ENCODE measurements around the gene SBK1. TPM values are rescaled to one million over a fixed set of nuclear protein-coding genes. Genes with fewer than 3 reads are reported as not detected.

SBK1 gene
- total RNA-seq, 1 donor from 2014 or later = 7.0 TPM

DNA sequence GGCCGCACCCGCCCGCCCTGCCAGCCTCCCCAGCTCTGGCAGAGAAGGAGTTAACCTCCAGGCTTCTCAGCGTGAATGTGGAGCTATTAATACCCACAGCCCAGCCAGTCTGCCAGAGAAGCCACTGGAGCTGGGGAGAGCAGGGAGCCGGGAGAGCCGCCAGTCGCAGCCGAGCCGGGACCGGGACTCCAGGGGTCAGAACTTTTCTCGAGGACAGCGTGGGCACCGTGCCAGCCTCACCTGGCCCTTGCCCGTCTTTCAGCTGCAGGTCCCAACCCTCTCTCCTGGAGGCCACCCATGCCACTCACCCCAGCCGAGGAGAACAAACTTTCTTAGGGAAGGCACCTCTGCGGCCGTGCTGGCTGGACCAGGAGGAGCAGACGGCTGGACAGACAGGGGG is 33.8 kb upstream of the SBK1 start:
- Histone ChIP-seq H3K4me2 (ENCODE audit: low read length) (peak overlapping the region; percentile 72), H3K9me3 (ENCODE audit: insufficient read depth, low read depth, low read length) (no peaks in the 10 kb centered on the region), H3K36me3 (ENCODE audit: insufficient read depth, low read length) (no peaks in the 10 kb centered on the region), H3K27ac (ENCODE audit: low read depth, low read length) (no peak overlapping the region), H2AFZ (ENCODE audit: low read depth, low read length) (peak overlapping the region; percentile 18), H4K20me1 (ENCODE audit: insufficient read depth, low read length) (no peaks in the 10 kb centered on the region), H3K27me3 (ENCODE audit: insufficient read depth, low read length) (peaks cover 33% of the 10 kb centered on the region), H3K4me1 (ENCODE audit: insufficient read depth, low read length) (peaks cover 5% of the 10 kb centered on the region), H3K9ac (ENCODE audit: low read length) (no peak overlapping the region), H3K79me2 (ENCODE audit: insufficient read depth, low read length) (no peaks in the 10 kb centered on the region), H3K4me3 (ENCODE audit: insufficient read depth, low read depth, low read length) (no peak overlapping the region)
- Mint-ChIP-seq H3K36me3 (ENCODE audit: low read depth, unreplicated experiment) (no peaks in the 10 kb centered on the region), H3K27ac (ENCODE audit: unreplicated experiment) (no peak overlapping the region), H3K27me3 (ENCODE audit: low read depth, unreplicated experiment) (peaks cover 29% of the 10 kb centered on the region), H3K4me1 (ENCODE audit: low read depth, unreplicated experiment) (peaks cover 10% of the 10 kb centered on the region), H3K9me3 (ENCODE audit: unreplicated experiment) (peaks cover 3% of the 10 kb centered on the region), H3K4me3 (ENCODE audit: unreplicated experiment) (no peak overlapping the region)
- DNase-seq (ENCODE audit: low read depth) (peak; percentile 8), FAIRE-seq (no peak)
- TF ChIP-seq, protein P1, sequence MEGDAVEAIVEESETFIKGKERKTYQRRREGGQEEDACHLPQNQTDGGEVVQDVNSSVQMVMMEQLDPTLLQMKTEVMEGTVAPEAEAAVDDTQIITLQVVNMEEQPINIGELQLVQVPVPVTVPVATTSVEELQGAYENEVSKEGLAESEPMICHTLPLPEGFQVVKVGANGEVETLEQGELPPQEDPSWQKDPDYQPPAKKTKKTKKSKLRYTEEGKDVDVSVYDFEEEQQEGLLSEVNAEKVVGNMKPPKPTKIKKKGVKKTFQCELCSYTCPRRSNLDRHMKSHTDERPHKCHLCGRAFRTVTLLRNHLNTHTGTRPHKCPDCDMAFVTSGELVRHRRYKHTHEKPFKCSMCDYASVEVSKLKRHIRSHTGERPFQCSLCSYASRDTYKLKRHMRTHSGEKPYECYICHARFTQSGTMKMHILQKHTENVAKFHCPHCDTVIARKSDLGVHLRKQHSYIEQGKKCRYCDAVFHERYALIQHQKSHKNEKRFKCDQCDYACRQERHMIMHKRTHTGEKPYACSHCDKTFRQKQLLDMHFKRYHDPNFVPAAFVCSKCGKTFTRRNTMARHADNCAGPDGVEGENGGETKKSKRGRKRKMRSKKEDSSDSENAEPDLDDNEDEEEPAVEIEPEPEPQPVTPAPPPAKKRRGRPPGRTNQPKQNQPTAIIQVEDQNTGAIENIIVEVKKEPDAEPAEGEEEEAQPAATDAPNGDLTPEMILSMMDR (IDR thresholded peaks at IDR 0.05; ENCODE audit: insufficient read depth, low read depth, low read length) = no peak
- peak; percentile 49 for TF ChIP-seq EZH2 (IDR thresholded peaks at IDR 0.05; ENCODE audit: insufficient read depth, low read length)

DNA sequence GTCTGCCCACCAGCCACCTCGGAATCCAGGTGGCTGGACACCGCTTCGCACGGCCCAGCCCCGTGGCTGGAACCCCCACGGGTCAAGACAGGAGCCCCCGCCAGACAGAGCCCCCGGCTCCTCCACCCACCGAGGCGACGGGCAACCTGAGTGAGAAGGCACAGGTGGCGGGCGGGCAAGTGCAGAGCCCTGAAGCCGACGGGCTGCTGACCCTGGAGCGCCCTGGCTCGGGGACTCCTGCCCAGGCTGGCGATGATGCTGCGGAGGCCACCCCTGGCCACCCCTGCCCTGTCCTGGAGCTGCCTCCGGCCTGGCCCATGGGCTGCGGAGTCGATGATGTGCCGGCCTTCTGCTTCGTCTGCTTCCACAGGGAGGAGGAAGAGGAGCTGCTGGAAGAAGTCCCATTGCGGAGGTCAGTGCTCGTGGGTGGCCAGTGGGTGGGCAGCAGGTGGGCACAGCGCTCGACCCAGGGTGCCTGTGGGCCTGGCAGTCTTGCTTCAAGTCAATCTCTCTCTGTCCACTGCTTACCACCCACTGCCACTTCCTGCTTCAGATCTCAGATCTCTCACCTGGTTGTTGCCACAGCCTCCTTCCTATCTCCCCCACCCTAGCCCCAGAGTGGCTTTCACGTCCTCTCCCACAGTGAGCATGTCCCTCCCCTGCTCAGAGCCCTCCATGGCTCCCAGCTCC is 33.1 kb upstream of the SBK1 start:
- peaks cover 10% of the 10 kb centered on the region for H3K4me1 Mint-ChIP-seq (ENCODE audit: low read depth, unreplicated experiment)
- no peaks in the 10 kb centered on the region for H3K79me2 ChIP-seq (ENCODE audit: insufficient read depth, low read length)
- no peak overlapping the region for H2AFZ ChIP-seq (ENCODE audit: low read depth, low read length)
- peaks cover 35% of the 10 kb centered on the region for H3K27me3 ChIP-seq (ENCODE audit: insufficient read depth, low read length)
- no peaks in the 10 kb centered on the region for H3K9me3 ChIP-seq (ENCODE audit: insufficient read depth, low read depth, low read length)
- TF ChIP-seq, protein P1 (IDR thresholded peaks at IDR 0.05; ENCODE audit: insufficient read depth, low read depth, low read length) = no peak
- TF ChIP-seq EZH2 (IDR thresholded peaks at IDR 0.05; ENCODE audit: insufficient read depth, low read length) = peak; percentile 0
- FAIRE-seq = no peak
- H3K27ac ChIP-seq (ENCODE audit: low read depth, low read length) = no peak overlapping the region
- H4K20me1 ChIP-seq (ENCODE audit: insufficient read depth, low read length) = no peaks in the 10 kb centered on the region
- H3K27me3 Mint-ChIP-seq (ENCODE audit: low read depth, unreplicated experiment) = peaks cover 35% of the 10 kb centered on the region
- peaks cover 3% of the 10 kb centered on the region for H3K9me3 Mint-ChIP-seq (ENCODE audit: unreplicated experiment)
- no peak for DNase-seq (ENCODE audit: low read depth)
- no peaks in the 10 kb centered on the region for H3K36me3 Mint-ChIP-seq (ENCODE audit: low read depth, unreplicated experiment)
- H3K4me2 ChIP-seq (ENCODE audit: low read length) = no peak overlapping the region
- H3K4me1 ChIP-seq (ENCODE audit: insufficient read depth, low read length) = peaks cover 5% of the 10 kb centered on the region
- peak overlapping the region; percentile 26 for H3K27ac Mint-ChIP-seq (ENCODE audit: unreplicated experiment)
- H3K4me3 ChIP-seq (ENCODE audit: insufficient read depth, low read depth, low read length) = no peak overlapping the region
- H3K4me3 Mint-ChIP-seq (ENCODE audit: unreplicated experiment) = peak overlapping the region; percentile 75
- H3K36me3 ChIP-seq (ENCODE audit: insufficient read depth, low read length) = no peaks in the 10 kb centered on the region
- no peak overlapping the region for H3K9ac ChIP-seq (ENCODE audit: low read length)

DNA sequence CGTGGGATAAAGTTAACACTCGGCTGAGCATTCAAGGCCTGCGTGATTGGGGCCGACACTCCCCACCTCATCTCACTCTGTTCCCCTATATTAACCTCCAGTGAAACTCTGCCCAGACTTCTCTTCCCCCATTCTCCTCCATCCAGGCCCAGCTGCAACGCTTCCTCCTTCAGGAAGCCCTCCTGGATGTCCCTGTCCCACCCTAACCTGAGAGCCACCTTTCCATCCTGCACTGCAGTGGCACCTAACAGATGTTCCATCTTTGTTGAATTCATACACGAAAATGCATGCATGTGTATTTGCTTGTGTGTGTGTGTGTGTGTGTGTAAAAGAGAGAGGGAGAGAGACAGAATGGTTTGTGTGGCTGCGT is 32.6 kb upstream of the SBK1 start:
- H3K4me3 Mint-ChIP-seq (ENCODE audit: unreplicated experiment) = peak overlapping the region; percentile 75
- Histone ChIP-seq H3K36me3 (ENCODE audit: insufficient read depth, low read length) (no peaks in the 10 kb centered on the region), H3K27ac (ENCODE audit: low read depth, low read length) (no peak overlapping the region), H3K79me2 (ENCODE audit: insufficient read depth, low read length) (no peaks in the 10 kb centered on the region), H3K4me3 (ENCODE audit: insufficient read depth, low read depth, low read length) (no peak overlapping the region), H3K9ac (ENCODE audit: low read length) (no peak overlapping the region), H3K9me3 (ENCODE audit: insufficient read depth, low read depth, low read length) (no peaks in the 10 kb centered on the region), H4K20me1 (ENCODE audit: insufficient read depth, low read length) (no peaks in the 10 kb centered on the region), H3K27me3 (ENCODE audit: insufficient read depth, low read length) (peaks cover 35% of the 10 kb centered on the region), H3K4me2 (ENCODE audit: low read length) (no peak overlapping the region), H3K4me1 (ENCODE audit: insufficient read depth, low read length) (peaks cover 5% of the 10 kb centered on the region), H2AFZ (ENCODE audit: low read depth, low read length) (no peak overlapping the region)
- DNase-seq (ENCODE audit: low read depth) (no peak), FAIRE-seq (no peak)
- TF ChIP-seq, protein P1 (IDR thresholded peaks at IDR 0.05; ENCODE audit: insufficient read depth, low read depth, low read length) = no peak
- no peak for TF ChIP-seq EZH2 (IDR thresholded peaks at IDR 0.05; ENCODE audit: insufficient read depth, low read length)
- H3K9me3 Mint-ChIP-seq (ENCODE audit: unreplicated experiment) = peaks cover under 1% of the 10 kb centered on the region
- H3K36me3 Mint-ChIP-seq (ENCODE audit: low read depth, unreplicated experiment) = no peaks in the 10 kb centered on the region
- H3K27me3 Mint-ChIP-seq (ENCODE audit: low read depth, unreplicated experiment) = peaks cover 37% of the 10 kb centered on the region
- H3K27ac Mint-ChIP-seq (ENCODE audit: unreplicated experiment) = peak overlapping the region; percentile 38
- peaks cover 10% of the 10 kb centered on the region for H3K4me1 Mint-ChIP-seq (ENCODE audit: low read depth, unreplicated experiment)
